HG02852 (cell line): Measurements from ENCODE around the gene RPS3.
A peak's percentile ranks its signal among the peaks of the same experiment; 100 is the strongest.
"Not testable (repeated sequence)": the region's sequence is repeated elsewhere in the genome, so short reads cannot be mapped to it uniquely, and the experiment has no call there.

ENCODE experiments used
- ATAC-seq: cut with Tn5 transposase; IDR thresholded peaks from one replicate; pipeline ENCODE4 v1.9.1; 2021; ENCODE audit warnings: mild to moderate bottlenecking, moderate library complexity; ENCODE audit not compliant: unreplicated experiment

Gene RPS3

DNA sequence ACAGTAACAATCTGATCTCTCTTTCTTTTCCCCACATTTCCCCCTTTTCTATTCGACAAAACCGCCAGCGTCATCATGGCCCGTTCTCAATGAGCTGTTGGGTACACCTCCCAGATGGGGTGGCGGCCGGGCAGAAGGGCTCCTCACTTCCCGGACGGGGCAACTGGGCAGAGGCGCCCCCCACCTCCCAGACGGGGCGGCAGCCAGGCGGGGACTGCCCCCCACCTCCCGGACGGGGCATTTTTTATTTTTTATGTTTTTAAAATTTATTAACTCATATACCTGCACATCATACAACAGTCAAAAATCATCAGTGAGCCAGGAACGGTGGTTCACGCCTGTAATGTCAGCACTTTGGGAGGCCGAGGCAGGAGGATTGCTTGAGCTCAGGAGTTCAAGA, 20.5 kb upstream of the RPS3 start:
- not testable (repeated sequence) for ATAC-seq

DNA sequence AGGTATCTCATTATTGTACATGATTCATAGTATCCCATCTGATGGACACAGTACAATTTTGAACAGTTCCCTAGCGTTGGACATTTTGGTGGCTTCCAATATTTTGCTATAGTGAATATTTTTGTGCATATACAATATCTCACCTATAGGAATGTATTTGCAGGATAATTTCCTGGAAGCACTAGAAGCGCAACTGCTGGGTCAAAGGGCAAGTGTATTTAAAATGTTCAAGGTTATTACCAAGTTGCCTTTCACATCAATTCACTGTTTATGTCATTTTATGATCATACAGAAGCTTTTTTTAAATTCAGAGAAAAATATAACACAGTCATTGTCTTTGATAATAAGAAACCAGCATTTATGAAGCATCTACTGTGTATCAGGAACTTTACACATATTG, 19.1 kb upstream of the RPS3 start:
- ATAC-seq = no peak

DNA sequence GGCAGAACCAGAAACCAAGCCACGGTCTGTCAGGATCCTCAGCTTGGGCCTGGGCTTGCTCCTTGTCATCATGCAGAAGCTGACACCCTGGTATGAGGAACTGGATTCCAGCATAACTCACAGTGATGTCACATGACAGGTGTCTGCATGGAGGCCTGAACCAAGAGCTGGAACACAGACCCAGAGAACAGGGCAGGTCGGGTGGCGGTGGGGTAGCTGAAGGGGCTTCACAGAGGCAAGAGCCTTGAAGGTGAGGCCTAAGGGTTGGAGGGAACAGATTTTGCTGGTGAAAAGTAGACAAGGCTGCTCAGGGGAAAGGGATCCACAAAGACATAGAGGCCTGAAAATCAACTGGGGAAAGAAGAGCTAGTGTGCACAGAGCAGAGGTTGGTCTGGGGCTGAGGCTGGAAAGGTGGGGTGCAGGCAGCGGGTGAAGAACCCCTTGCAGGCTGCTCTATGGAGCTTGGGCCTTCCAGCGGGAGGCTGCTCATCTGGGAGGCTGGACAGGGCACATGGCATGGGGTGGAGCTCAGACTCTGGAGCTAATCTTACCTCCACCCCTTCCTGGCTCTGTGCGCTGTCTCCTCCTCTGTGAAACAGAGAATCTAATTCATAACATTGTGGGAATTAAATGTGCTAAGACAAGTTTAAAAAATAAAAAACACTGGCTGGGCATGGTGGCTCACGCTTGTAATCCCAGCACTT, 18.4 kb upstream of the RPS3 start:
- no peak for ATAC-seq

DNA sequence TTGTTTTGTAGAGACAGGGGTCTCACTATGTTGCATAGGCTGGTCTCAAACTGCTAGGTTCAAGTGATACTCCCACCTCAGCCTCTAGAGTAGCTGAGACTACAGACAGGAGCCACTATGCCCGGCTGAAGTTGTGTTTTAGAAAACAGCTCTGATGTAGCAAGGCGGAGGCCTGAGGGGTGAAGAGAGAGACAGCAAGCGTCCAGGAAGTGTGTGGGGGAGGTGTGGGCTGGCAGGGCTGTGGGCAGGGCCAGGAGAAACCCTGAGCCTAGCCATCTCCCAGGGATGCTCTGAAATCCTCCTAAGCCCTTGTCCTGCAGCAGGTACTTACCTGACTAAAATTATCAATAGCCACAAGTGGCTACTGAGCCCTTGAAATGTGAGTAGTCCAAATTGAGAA, 16.1 kb upstream of the RPS3 start:
- ATAC-seq = no peak

DNA sequence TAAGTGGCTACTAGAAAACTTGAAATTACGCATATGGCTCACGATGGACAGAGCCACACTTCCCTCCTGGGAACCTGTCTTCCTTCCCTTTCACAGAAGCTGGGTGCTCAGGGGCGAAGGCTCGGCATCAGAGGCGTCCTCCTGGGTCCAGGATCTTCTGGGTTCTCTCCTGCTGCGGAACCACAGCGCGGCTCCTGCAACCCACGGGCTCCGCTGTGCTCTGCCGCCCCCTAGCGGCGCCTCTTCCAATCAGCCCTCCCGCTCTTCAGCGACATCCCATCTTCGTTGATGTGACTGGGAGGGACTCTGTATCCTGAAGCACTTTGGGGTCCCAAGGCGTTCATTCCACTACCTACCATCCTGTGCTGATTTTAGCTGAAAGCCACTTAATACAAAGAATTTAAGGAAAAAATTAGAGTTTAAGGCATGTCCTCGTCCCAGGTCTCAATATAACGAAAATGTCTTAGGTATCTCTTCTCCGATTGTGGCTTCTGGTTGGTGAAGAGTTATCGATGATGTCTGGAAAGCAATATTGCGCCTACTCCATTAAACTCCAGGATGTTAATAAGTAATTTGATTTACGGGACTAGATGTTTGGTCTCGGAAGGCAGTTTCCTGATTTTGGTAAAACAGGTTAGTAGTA, 14.8 kb upstream of the RPS3 start:
- no peak for ATAC-seq

DNA sequence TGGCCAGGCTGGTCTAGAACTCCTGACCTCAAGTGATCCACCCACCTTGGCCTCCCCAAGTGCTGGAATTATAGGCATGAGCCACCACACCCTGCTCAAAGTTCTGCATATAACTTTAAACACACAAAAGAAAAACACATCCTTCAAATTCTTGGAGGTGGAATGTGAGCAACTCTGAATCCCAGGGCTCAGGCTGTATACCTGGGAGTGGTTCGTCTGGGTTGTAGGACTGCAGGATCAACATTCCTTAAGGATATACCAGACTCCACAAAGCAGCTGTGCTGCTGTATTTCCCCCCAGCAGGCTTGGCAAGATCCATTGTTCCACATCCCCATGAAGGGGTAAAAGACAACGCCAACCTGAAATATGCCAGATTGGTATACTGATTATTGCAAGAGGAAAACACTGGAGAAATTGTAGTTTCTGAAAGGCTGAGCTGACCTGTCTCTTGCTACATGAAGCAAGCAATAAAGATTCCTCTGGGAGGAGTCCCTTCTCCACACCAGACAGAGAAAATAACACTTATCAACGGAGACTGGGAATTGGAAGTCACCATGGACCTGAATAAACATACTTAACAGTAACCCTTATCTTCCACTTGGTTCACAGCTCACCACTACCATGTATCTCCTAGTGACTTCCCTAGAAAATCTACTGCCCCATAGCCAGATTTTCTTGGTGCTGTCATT, 12.2 kb upstream of the RPS3 start:
- no peak for ATAC-seq

DNA sequence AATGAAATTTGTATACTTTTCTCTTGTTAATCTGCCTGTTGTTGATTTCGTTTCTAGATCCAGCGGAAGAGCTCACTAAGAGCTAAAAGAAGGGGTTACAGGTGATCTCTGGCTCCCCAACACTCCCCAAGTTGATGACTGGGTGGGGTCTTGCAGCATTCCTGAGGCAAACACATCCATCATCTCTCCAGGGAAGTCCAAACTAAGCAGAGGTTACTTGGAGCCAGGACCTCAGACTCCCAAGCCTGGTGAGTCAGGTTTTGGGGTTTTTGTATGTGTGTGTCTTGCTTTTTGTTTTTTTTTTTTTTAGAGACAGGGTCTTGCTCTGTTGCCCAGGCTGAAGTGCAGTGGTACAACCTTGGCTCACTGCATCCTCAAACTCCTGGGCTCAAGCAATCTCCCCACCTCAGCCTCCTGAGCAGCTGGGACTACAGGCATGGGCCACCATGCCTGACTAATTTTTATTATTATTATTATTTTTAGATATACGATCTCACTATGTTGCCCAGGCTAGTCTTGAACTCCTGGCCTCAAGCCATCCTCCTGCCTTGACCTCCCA, 11.5 kb upstream of the RPS3 start:
- ATAC-seq = no peak

DNA sequence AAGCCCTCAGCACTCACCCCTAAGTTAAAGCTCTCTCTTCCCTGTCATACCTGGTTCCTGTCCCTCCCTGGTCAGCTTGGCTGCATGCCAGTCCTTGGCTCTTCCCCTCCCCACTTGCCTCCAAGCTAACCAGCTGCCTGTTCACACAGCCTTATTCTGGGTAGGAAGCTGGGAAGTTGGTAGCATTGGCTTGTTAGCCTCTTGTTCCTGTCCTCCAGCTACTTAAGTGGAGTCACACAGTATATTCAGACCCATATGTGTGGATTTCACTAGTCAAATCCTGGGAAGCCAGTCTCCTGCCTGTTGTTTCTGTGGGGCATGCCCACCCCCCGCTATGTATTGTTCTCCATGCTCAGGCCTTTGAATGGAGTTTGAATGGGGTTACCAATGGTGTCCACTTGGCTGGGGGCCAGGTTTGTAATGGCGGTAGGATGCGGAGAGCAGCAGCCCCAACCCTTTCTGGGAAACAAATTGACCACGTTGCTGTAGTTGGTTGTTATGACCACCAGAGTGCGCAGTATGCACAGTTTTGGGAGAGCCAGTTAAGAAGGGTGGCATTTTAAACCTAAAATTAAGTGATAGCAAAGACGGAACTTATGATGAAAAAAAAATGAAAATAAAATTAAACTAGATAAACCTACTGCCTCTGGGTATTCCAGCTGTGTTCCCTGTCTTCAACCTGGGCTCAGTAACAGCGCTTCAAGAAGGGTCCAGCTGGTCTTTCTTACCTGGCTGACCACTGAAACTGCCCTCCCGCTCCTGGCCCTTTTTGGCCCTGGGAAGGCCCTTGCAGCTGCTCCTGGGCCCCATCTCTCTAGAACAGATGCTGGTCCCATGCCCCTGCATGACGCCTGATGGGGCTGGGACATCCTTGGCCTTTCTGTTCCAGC, 10.7 kb upstream of the RPS3 start:
- no peak for ATAC-seq

DNA sequence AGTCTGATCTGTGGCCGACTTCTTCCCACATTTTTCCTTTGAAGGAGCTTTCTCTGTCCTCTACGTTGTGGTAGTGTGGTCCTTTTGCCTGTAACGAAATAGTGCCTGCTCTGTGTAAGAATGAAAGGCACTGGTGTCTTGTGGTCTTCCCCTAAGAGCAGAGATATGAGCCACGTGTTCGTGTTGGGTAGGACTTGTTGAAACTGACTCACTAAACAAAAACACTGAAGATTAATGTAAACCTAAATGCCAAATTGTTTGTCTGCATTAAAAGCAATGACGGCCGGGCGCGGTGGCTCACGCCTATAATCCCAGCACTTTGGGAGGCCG, 10.1 kb upstream of the RPS3 start:
- ATAC-seq = no peak

DNA sequence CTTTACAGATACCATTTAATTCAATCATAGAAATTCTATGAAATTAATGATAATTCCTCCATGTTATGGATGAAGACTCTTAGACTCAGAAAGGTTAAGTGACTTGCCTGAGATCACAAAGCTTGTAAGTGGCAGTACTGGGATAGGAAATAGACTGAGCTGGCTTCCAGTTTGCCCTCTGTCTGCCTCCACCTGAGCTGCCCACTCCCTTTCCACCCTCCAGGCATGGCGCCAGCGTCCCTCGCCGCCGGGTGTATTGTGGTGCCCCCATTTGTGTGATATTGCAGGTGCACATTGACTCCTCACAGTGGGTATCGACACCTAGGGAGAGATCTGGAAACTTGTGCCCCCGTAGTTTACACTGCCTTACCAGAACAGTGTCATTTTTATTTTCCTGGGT, 9.4 kb upstream of the RPS3 start:
- no peak for ATAC-seq

DNA sequence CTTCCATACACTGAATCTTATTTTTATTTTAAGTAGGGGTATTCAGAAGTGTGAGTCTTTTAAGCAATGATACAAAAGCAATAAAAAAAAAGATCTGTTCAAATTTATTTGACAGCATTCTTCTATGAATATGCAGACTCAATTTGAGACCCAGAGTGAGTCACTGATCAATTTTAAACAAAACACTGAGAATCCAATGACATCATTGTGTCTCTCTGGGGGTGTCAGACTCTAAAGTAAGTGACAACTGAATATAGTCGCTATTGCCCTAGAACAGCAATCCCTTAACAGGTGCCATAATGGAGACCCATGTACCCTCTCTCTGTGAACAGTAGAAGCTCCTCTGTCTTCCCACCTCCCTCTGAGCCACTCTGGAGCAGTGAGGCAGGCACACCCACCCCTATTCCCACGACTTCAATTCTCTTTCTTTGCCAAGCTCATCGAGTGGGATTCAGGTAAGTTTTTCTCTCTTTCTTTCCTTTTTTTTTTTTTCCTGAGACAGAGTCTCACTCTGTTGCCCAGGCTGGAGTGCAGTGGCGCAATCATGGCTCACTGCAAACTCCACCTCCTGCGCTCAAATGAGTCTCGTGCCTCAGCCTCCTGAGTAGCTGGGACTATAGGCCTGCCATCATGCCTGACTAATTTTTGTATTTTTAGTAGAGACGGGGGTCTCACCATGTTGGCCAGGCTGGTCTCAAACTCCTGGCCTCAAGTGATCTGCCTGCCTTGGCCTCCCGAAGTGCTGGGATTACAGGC, 5.1 kb upstream of the RPS3 start:
- ATAC-seq = no peak

DNA sequence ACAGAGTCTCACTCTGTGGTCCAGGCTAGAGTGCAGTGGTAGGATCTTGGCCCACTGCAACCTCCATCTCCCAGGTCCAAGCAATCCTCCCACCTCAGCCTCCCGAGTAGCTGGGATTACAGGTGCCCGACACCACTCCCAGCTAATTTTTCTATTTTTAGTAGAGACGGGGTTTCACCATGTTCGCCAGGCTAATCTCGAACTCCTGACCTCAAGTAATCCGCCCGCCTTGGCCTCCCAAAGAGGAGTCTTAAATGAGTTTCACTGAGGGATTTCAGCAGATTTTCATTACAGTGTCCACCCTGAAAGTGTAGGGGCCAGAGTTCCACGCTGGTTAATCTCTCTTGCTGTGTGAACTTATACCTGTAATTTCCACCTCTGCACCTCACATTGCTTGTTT, 412 bp upstream of the RPS3 start:
- ATAC-seq = peak; percentile 8

DNA sequence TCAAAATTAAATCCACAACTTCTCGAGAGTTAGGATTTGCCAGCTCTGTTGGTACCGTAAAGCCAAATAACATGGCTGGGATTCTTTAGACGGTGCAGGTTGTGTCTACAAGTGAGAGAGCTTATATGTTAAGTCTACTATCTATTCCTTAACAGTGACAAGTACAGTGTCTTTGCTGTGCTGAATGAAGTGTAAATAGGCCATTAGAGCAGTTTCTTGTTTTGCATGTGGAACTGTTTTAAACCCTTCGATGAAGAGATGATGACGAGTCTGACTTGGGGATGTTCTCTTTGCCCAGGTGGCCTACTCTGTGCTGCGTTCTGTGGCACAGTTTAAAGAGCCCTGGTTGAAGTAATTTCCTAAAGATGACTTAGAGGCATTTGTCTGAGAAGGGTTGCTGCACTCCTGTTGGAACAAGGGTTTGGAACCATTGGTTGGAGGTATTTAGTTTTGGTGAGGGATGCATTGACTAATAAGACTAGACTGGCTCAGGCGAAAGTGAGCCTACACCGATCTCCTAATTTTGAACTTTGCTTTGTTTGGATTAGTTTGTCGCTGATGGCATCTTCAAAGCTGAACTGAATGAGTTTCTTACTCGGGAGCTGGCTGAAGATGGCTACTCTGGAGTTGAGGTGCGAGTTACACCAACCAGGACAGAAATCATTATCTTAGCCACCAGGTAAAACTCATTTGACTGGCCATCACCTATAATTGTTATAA, 988 bp downstream of the RPS3 start:
- ATAC-seq = no peak

DNA sequence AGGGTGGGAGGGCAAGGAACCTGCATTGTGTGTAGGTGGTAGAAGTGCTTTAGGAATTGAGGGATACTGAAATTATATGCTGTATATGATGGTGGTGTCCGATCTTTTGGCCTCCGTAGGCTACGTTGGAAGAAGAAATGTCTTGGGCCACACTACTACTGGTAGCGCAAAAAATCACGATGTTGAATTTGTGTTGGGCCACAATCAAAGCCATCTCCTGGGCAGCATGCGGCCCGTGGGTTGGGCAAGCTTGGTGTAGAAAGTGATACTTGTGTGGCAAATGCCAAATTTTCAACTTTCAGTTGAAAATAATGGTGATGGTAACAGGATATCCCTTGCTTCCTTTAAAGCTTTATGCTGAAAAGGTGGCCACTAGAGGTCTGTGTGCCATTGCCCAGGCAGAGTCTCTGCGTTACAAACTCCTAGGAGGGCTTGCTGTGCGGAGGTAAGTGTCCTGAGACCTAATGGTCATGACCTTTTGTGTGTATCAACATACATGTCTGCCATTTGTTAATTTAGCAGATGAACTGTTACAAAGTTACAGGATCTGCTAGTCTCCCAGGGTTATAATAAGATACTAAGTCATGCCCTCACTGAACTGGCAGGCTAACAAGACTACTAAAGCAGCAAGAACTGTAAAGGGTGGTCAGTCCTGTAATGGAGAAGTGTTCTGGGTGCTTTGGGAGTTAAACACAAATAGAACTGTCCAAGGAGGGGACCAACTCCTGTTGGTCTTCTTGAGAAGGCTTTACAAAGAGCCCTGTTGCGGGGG, 2.9 kb downstream of the RPS3 start:
- no peak for ATAC-seq

DNA sequence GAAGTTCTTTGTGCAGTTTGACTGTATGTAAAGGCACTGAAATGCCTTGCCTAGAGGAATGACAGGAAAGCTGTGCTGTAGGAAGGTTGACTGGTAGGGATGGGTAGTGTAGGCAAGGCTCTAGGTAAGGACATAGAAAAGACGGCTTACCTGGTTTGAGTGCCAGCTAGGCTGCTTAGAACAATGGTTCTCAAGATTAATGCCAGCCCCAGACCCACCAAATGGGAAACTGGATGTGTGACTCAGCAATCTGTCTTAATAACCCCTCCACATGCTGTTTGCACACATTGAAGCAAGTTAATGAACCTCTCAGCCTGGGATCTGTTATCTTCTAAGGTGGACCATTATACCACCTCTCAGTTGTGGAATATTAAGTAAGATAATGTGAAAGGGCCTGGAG, 3.7 kb downstream of the RPS3 start:
- no peak for ATAC-seq

DNA sequence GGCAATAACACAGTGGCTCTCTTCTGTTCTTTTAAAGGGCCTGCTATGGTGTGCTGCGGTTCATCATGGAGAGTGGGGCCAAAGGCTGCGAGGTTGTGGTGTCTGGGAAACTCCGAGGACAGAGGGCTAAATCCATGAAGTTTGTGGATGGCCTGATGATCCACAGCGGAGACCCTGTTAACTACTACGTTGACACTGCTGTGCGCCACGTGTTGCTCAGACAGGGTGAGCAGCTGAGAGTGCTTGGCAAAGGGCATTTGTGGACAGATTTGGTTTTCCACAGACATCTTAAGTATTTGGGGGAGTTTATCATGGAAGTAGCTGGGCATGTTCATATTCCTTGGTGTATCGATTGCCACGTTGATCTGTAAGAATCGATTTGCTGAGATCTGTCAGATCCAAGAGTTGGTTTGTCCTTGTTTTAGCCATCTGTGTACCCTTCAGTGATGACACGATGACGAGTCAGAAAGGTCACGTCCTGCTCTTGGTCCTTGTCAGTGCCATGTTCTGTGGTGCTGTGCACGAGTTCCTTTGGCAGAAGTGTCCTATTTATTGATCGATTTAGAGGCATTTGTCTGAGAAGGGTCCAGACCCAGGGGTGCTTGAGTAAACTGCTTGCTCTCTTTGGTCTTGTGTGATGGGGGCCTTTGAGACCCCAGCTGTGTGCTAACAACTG, 4.8 kb downstream of the RPS3 start:
- ATAC-seq = no peak

DNA sequence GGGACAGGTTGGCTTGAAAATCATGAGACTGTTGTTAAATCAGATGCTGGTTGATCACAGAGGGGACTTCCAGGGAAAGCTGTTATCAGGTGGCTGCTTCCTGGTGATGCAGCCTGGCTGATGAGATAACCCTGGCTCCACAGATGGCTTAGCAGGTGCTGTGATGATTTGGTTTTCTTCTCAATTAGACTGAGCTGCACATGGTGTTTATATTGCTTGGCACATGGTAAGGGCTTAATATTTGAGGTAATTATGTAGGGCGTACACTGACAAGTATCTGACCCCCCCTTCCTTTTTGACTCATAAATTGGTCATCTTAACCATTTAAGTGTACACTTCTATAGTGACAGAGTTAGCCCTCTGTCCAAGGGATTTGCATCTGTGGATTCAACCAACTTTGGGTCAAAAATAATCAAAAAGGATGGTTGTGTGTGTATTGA, 7.0 kb downstream of the RPS3 start:
- no peak for ATAC-seq

DNA sequence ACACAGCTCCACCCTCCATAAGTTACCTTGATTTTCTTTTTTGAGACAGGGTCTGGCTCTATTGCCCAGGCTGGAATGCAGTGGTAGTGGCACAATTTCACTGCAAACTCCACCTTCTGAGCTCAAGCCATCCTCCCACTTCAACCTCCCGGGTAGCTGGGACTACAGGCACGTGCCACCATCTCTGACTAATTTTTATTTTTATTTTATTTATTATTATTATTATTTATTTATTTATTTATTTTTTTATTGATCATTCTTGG, 9.6 kb downstream of the RPS3 start:
- ATAC-seq = no peak

DNA sequence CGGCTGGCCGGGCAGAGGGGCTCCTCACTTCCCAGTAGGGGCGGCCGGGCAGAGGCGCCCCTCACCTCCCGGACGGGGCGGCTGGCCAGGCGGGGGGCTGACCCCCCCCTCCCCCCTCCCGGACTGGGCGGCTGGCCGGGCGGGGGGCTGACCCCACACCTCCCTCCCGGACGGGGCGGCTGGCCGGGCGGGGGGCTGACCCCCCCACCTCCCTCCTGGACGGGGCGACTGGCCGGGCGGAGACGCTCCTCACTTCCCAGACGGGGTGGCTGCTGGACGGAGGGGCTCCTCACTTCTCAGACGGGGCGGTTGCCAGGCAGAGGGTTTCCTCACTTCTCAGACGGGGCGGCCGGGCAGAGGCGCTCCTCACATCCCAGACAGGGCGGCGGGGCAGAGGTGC, 10.7 kb downstream of the RPS3 start:
- not testable (repeated sequence) for ATAC-seq
